HCT116 (cell line): ENCODE data around the gene IL6ST.

Source experiments
- POLR2AphosphoS5 ChIP-seq: IDR thresholded peaks from 2 replicates; pipeline ENCODE4 v1.6.1; 2011; ENCODE audit warnings: mild to moderate bottlenecking, low read depth, low read length, moderate library complexity
- TCF7L2 ChIP-seq: IDR thresholded peaks from 2 replicates; pipeline ENCODE4 v1.7.0; 2011; ENCODE audit warnings: borderline replicate concordance, inconsistent platforms; ENCODE audit not compliant: insufficient read depth, insufficient read length; ENCODE audit errors: extremely low read depth
- TF ChIP-seq, protein P1 (sequence below), 3 experiments: fragments of 200-600 bp in 1 of 3; sonication (generic) in 1 of 3; IDR thresholded peaks in 2 of 3; conservative IDR thresholded peaks in 1 of 3; 2 replicates each; pipeline ENCODE4 v1.5.1; 2012 to 2017; ENCODE audit warnings: low read depth in 2 of 3, low read length in 2 of 3, antibody characterized with exemption in 1 of 3, borderline replicate concordance in 1 of 3, control low read depth in 1 of 3, mild to moderate bottlenecking in 1 of 3, mixed read lengths in 1 of 3, mixed run types in 1 of 3, moderate library complexity in 1 of 3; ENCODE audit not compliant: insufficient read depth in 1 of 3

DNA sequence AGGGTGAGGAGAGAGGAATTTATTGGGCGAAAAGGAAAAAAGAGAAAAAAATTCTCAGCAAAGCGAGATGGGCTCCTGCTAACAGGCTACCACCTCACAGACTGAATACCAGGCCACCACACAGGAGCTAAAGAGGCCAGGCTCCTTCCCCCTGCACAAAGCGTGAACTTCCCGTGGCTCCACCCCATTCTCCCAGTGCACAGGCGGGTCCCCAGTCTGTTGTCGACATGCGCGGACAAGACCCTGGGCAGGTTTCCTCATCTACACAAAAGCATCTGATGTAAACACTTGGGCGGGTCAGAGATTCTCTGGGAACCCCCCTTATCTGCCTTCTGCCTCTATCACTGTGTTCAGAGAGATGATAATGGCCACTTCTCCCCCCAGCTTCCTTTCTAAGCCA lies 109.4 kb downstream of the IL6ST start:
- TF ChIP-seq, protein P1, sequence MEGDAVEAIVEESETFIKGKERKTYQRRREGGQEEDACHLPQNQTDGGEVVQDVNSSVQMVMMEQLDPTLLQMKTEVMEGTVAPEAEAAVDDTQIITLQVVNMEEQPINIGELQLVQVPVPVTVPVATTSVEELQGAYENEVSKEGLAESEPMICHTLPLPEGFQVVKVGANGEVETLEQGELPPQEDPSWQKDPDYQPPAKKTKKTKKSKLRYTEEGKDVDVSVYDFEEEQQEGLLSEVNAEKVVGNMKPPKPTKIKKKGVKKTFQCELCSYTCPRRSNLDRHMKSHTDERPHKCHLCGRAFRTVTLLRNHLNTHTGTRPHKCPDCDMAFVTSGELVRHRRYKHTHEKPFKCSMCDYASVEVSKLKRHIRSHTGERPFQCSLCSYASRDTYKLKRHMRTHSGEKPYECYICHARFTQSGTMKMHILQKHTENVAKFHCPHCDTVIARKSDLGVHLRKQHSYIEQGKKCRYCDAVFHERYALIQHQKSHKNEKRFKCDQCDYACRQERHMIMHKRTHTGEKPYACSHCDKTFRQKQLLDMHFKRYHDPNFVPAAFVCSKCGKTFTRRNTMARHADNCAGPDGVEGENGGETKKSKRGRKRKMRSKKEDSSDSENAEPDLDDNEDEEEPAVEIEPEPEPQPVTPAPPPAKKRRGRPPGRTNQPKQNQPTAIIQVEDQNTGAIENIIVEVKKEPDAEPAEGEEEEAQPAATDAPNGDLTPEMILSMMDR (IDR thresholded peaks at IDR 0.05 in 2 of 3, conservative IDR thresholded peaks at IDR 0.05 in 1 of 3; ENCODE audit: borderline replicate concordance in 1 of 3, insufficient read depth in 1 of 3, low read depth in 2 of 3, low read length in 2 of 3), result no peak
- no peak for TF ChIP-seq TCF7L2
- no peak for TF ChIP-seq POLR2AphosphoS5
